LHCN-M2 (cell line): ENCODE data around the gene LRRN2. TPM values are rescaled to one million over a fixed set of nuclear protein-coding genes. Genes with fewer than 3 reads are reported as not detected.

ENCODE experiments used
- DNase-seq: peaks from one replicate; pipeline ENCODE4 v3.0.0-alpha.2; 2012; ENCODE audit warnings: low read depth
- total RNA-seq: library from RNA; depleted of rRNA; stranded (reverse); fragments of >200 nt; gene quantifications from 2 replicates; pipeline ENCODE4 v1.2.3, GENCODE V29; 2014

The LRRN2 gene
- total RNA-seq, 1 experiment from 2014 or later = not detected

- DNase-seq = no peak
These were observed 21.7 kb downstream of the LRRN2 start for GRCh38 chr1:204663644-204664383.

- no peak for DNase-seq
These were observed 23.0 kb downstream of the LRRN2 start for GRCh38 chr1:204662530-204662929.

- peak; percentile 3 for DNase-seq
These were observed 25.0 kb downstream of the LRRN2 start for GRCh38 chr1:204660509-204660908.

- DNase-seq = peak; percentile 4
These were observed 26.5 kb downstream of the LRRN2 start for GRCh38 chr1:204659056-204659455.

GRCh38 chr1:204658295-204658694 is 27.2 kb downstream of the LRRN2 start:
- DNase-seq = no peak

GRCh38 chr1:204653590-204654340 is 31.8 kb downstream of the LRRN2 start:
- DNase-seq = no peak

- DNase-seq = no peak
These were observed 33.0 kb downstream of the LRRN2 start for GRCh38 chr1:204652497-204652896.

GRCh38 chr1:204651843-204652421 is 33.6 kb downstream of the LRRN2 start:
- DNase-seq = no peak

- no peak for DNase-seq
These were observed 34.5 kb downstream of the LRRN2 start for GRCh38 chr1:204650911-204651570.

- no peak for DNase-seq
These were observed 35.6 kb downstream of the LRRN2 start for GRCh38 chr1:204649721-204650521.

- DNase-seq = no peak
These were observed 37.0 kb downstream of the LRRN2 start for GRCh38 chr1:204648576-204648975.

GRCh38 chr1:204647805-204648153 is 37.8 kb downstream of the LRRN2 start:
- no peak for DNase-seq

GRCh38 chr1:204647114-204647804 is 38.3 kb downstream of the LRRN2 start:
- DNase-seq = peak; percentile 75

GRCh38 chr1:204645666-204646065 is 39.9 kb downstream of the LRRN2 start:
- no peak for DNase-seq

GRCh38 chr1:204645251-204645650 is 40.3 kb downstream of the LRRN2 start:
- no peak for DNase-seq

GRCh38 chr1:204643503-204643902 is 42.0 kb downstream of the LRRN2 start:
- DNase-seq = no peak

- DNase-seq = no peak
These were observed 43.6 kb downstream of the LRRN2 start for GRCh38 chr1:204641936-204642335.

GRCh38 chr1:204641455-204641854 is 44.1 kb downstream of the LRRN2 start:
- DNase-seq = no peak

GRCh38 chr1:204640578-204640977 is 45.0 kb downstream of the LRRN2 start:
- no peak for DNase-seq

GRCh38 chr1:204634260-204634910 is 51.2 kb downstream of the LRRN2 start:
- DNase-seq = no peak
